K562 (cell line): ENCODE results near the gene CYP2A6. TPM values are rescaled to one million over a fixed set of nuclear protein-coding genes. Genes with fewer than 3 reads are reported as not detected.
A peak's percentile ranks its signal among the peaks of the same experiment; 100 is the strongest.

Experiments
- CREM ChIP-seq: IDR thresholded peaks from 2 replicates; pipeline ENCODE4 v1.6.1; 2014; ENCODE audit warnings: antibody characterized with exemption, low read depth
- GTF2E2 ChIP-seq: fragments of 200-800 bp; sonication (Bioruptor generic); IDR thresholded peaks from 2 replicates; pipeline ENCODE4 v1.6.1; 2016; ENCODE audit warnings: missing genetic modification characterization, missing compliant biosample characterization
- HINFP ChIP-seq: fragments of 450-650 bp; conservative IDR thresholded peaks from 2 replicates; pipeline ENCODE4 v1.6.1; 2016; ENCODE audit warnings: missing genetic modification characterization, low read depth, mild to moderate bottlenecking, control low read depth, missing compliant biosample characterization
- IRF9 ChIP-seq: fragments of 450-650 bp; IDR thresholded peaks from 2 replicates; pipeline ENCODE4 v1.6.1; 2016; ENCODE audit warnings: missing biosample characterization, missing genetic modification characterization
- JUND ChIP-seq, 2 experiments: IDR thresholded peaks; 2 replicates in 1 of 2; 3 replicates in 1 of 2; pipeline ENCODE4 v1.6.1; 2011; ENCODE audit warnings: borderline replicate concordance in 2 of 2, low read depth in 2 of 2, low read length in 2 of 2, improper control_type of control experiment in 1 of 2, missing biosample characterization in 1 of 2, missing genetic modification characterization in 1 of 2, missing genetic modification reagents in 1 of 2
- MGA ChIP-seq: fragments of 450-650 bp; IDR thresholded peaks from 2 replicates; pipeline ENCODE4 v1.6.1; 2016; ENCODE audit warnings: mild to moderate bottlenecking, moderate library complexity
- NBN ChIP-seq: fragments of 450-650 bp; IDR thresholded peaks from 2 replicates; pipeline ENCODE4 v1.6.1; 2016; ENCODE audit warnings: low read depth, mild to moderate bottlenecking
- NFE2 ChIP-seq: IDR thresholded peaks from 2 replicates; pipeline ENCODE4 v1.6.1; 2014; ENCODE audit warnings: antibody characterized with exemption, low read depth
- SMAD3 ChIP-seq: fragments of 450-650 bp; formaldehyde crosslinking; conservative IDR thresholded peaks from 2 replicates; pipeline ENCODE4 v1.4.0; 2020; ENCODE audit warnings: mild to moderate bottlenecking
- ZNF316 ChIP-seq: fragments of 450-650 bp; IDR thresholded peaks from 2 replicates; pipeline ENCODE4 v1.6.1; 2016
- polyA plus RNA-seq, 8 experiments: library from polyadenylated mRNA; depleted of rRNA in 4 of 8; stranded (reverse) in 5 of 8; unstranded in 3 of 8; fragments of >200 nt; fragmentation: Nextera tagmentation in 2 of 8; fragmentation: Illumina TruSeq in 1 of 8; extraction: Ambion mirVana in 2 of 8; extraction: Trizol in 1 of 8; gene quantifications; 2 replicates each; pipeline versions ENCODE4 v1.2.1 to v1.2.3, GENCODE V29; 2011 to 2014; ENCODE audit warnings: inconsistent platforms in 1 of 8, missing spikeins in 1 of 8
- total RNA-seq, 7 experiments: library from RNA; depleted of rRNA in 6 of 7; stranded (reverse); fragments of >200 nt in 6 of 7; fragmentation: Illumina TruSeq in 2 of 7; extraction: Trizol in 2 of 7; gene quantifications; 2 replicates each; pipeline versions ENCODE4 v1.2.1 to v1.2.3, GENCODE V29; 2011 to 2021; ENCODE audit warnings: low replicate concordance in 1 of 7

The CYP2A6 gene
- total and polyA plus RNA-seq, 9 of the 15 experiments (the other 6 are each of a cell fraction or from before 2014, with no cell fraction given) = 0.31 TPM; not detected in 8

GRCh38 chr19:40896843-40897789 is 46.9 kb upstream of the CYP2A6 start (continued):
- TF ChIP-seq HINFP (tag) (peak; percentile 71), CREM (peak; percentile 86), NBN (0 out of 2 replicates have a peak, but pooled peaks have one; percentile 51), NFE2 (peak; percentile 83), JUND (IDR thresholded peaks at IDR 0.05; ENCODE audit: borderline replicate concordance, low read depth, low read length) (peak; percentile 96), JUND (tag; IDR thresholded peaks at IDR 0.05; ENCODE audit: borderline replicate concordance, low read depth, low read length) (peak; percentile 93), IRF9 (peak; percentile 82), MGA (peak; percentile 64), GTF2E2 (tag) (peak; percentile 44; the same call in 1 of the 2 replicates), ZNF316 (peak; percentile 67; the same call in 1 of the 2 replicates), SMAD3 (CRISPR knock-in tag) (peak; percentile 26; the same call in 1 of the 2 replicates)
